A549 (cell line): ENCODE results near the gene GSTA3.

Experiments used
- CTCF ChIP-seq: fragments of >200 bp; sonication (Bioruptor Twin); formaldehyde crosslinking; IDR thresholded peaks from 3 replicates; pipeline ENCODE4 v1.5.1; 2016
- RCOR1 ChIP-seq: fragments of 150-350 bp; IDR thresholded peaks from 2 replicates; pipeline ENCODE4 v1.6.1; 2014; ENCODE audit warnings: antibody characterized with exemption, low read length, low read depth

- TF ChIP-seq RCOR1 (no peak), CTCF (peak; percentile 18; the same call in 1 of the 3 replicates)
These were observed 4.8 kb downstream of the GSTA3 start for GRCh38 chr6:52904562-52905279.
